A549 treated with dexamethasone at 1 μM for 4 hours (cell line): Measurements from ENCODE around the gene PSMB3. TPM values are rescaled to one million over a fixed set of nuclear protein-coding genes. Genes with fewer than 3 reads are reported as not detected.

Experiments used
- total RNA-seq: library from RNA; stranded (reverse); fragments of 200-300 nt; extraction: Qiagen RNA extraction; gene quantifications from 5 replicates; pipeline ENCODE4 v1.2.3, GENCODE V29; 2022

The PSMB3 gene
- total RNA-seq, result 364 to 413 TPM (median 395 TPM) in 5 replicates

DNA sequence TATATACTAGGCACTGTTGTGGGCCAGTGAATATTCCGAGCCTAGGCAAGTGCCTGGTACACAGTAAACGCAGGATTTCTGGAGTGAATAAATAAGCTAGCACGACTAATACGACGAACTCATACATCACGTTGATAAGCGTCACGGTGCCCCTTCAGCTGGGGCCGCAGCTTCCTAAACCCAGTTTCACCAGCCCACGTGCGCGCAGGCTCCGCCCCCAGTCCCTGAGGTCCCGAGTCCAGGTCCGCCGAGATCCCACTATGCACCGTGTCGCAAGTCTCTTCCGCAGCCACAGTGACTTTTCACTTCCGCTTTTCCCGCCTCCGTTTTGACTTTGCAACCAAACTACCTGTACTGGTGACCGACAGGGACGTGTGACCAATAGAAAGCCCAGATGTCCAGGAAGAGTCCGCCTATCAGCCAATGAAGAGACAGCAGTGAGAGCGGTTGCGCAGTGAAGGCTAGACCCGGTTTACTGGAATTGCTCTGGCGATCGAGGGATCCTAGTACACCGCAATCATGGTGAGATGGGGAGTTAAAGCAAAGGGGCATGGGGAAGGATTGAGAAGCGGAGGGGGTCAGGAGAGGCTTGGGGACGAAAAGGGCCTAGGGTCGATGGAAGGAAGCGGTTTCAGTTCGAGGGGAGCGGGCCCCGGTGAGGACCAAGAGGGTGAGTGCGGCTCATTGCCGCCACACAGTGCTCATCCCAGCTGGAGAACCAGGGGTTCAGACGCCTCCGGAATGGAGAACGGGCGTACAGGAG, at the start of gene PSMB3:
Gene PSMB3, plus strand, starts transcription at position 434 of the 763 bp plus-strand sequence. Its CDS starts 86 bp downstream, at position 520.

GRCh38 chr17:38704606-38705522, 47.7 kb upstream of the PSMB3 start, which contains the start of gene MLLT6:
TSS of gene MLLT6 (plus strand) at chr17:38705273. CDS start at chr17:38705633, 360 bp downstream.

GRCh38 chr17:38729886-38730525, 22.5 kb upstream of the PSMB3 start, which contains the start of gene CISD3:
TSS of gene CISD3 (plus strand) at chr17:38730341. CDS start at chr17:38730359, 18 bp downstream.

DNA sequence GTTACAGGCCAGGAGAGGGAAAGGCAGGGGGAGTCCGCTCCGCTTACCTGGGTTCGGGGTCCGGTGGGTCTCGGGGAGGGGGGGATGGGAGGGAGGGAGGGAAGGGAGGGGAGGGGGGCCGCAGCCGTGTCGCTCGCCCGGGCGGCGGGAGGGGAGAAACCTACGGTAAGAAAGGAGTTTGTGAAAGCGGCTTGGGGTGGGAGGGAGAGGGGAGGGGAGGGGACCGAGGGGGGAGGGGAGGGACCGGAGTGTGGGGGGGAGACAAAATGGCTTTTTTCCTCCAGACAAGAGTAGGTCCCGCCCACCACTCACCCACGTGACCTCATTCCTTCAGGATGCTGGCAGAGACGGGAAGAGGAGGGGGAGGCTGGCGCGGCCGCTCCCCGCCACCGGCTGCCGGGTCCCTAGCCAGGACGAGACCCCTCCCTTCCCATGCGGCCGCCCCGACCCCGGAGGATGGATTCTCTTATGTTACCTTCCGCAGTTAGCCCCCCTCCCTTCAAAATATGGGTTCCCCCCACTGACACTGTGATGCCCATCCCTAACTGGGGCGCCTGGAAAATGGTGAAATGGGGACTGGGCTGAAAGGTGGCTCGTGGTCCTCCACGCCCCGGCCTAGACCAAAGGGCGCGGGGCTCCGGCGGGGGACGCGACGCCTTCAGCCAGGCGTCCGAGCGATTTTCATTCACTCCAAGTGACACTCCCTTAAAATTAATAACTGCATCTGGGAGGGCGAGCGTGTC, 4.2 kb upstream of the PSMB3 start, which contains the start of gene PCGF2:
Gene PCGF2, minus strand, starts transcription at position 188 of the 743 bp plus-strand sequence. CDS start 7,934 bp downstream, outside the sequence.

GRCh38 chr17:38799501-38800236, 47.1 kb downstream of the PSMB3 start, which contains the start of gene PIP4K2B:
TSS of gene PIP4K2B (minus strand) at chr17:38799556. CDS start at chr17:38799424, 132 bp downstream.

Other genes starting within 250 kb of the PSMB3 start
- gene SRCIN1, start 146.8 kb upstream of the PSMB3 start, total RNA-seq, result 1.6 to 3.3 TPM (median 2.4 TPM) in 5 replicates
- 10.8 to 13.3 TPM (median 12.0 TPM) in 5 replicates for gene EPOP, start 77.8 kb upstream of the PSMB3 start, total RNA-seq
- gene MLLT6, start 47.5 kb upstream of the PSMB3 start, total RNA-seq, result 17.9 to 33.0 TPM (median 27.6 TPM) in 5 replicates
- 59.0 to 90.7 TPM (median 77.4 TPM) in 5 replicates for gene CISD3, start 22.4 kb upstream of the PSMB3 start, total RNA-seq
- gene PCGF2, start 4.4 kb upstream of the PSMB3 start, total RNA-seq, result 27.1 to 65.8 TPM (median 62.0 TPM) in 5 replicates
- gene PIP4K2B, start 46.8 kb downstream of the PSMB3 start, total RNA-seq, result 34.5 to 51.8 TPM (median 49.3 TPM) in 5 replicates
- gene CWC25, start 72.6 kb downstream of the PSMB3 start, total RNA-seq, result 22.2 to 25.8 TPM (median 23.1 TPM) in 5 replicates
- 2,325 to 3,037 TPM (median 2,389 TPM) in 5 replicates for gene RPL23, start 101.0 kb downstream of the PSMB3 start, total RNA-seq
- gene LASP1, start 117.3 kb downstream of the PSMB3 start, total RNA-seq, result 235 to 302 TPM (median 293 TPM) in 5 replicates
- gene FBXO47, start 214.7 kb downstream of the PSMB3 start, total RNA-seq, result not detected in 5 replicates